Urothelium cell line (cell line): ENCODE results near the gene GZF1.
"Not testable (repeated sequence)": the region's sequence is repeated elsewhere in the genome, so short reads cannot be mapped to it uniquely, and the experiment has no call there.

Source experiments
- DNase-seq: peaks from one replicate; pipeline ENCODE4 v3.0.0; 2011; ENCODE audit warnings: low spot score, mixed read lengths
- FAIRE-seq: peaks from 2 replicates; lab custom pipeline; 2011; peaks lifted over from hg19 to GRCh38; lab: Jason Lieb, UNC

GZF1 gene

GRCh38 chr20:23344336-23344735 lies 17.6 kb upstream of the GZF1 start:
- FAIRE-seq (no peak), DNase-seq (no peak)

GRCh38 chr20:23346002-23346401 lies 16.0 kb upstream of the GZF1 start:
- FAIRE-seq, result no peak
- no peak for DNase-seq

- FAIRE-seq (no peak), DNase-seq (no peak)
These were observed 14.2 kb upstream of the GZF1 start for GRCh38 chr20:23347791-23348190.

GRCh38 chr20:23348510-23348909 lies 13.5 kb upstream of the GZF1 start:
- not testable (repeated sequence) for FAIRE-seq, DNase-seq

GRCh38 chr20:23349338-23350195 lies 12.4 kb upstream of the GZF1 start:
- DNase-seq (peak; percentile 83), FAIRE-seq (no peak)

GRCh38 chr20:23350196-23350903 lies 11.6 kb upstream of the GZF1 start, which contains the start of gene NXT1:
Gene NXT1 (plus strand): TSS chr20:23350791. CDS start chr20:23354042, 3,251 bp downstream.
- peak; percentile 91 for DNase-seq
- FAIRE-seq, result peak; percentile 88

- FAIRE-seq (no peak), DNase-seq (peak; percentile 21)
These were observed 10.8 kb upstream of the GZF1 start for GRCh38 chr20:23350904-23351838.

GRCh38 chr20:23356203-23356602 lies 5.8 kb upstream of the GZF1 start:
- FAIRE-seq (no peak), DNase-seq (no peak)

GRCh38 chr20:23357767-23358562 lies 4.0 kb upstream of the GZF1 start:
- DNase-seq (peak; percentile 95), FAIRE-seq (peak; percentile 23)

GRCh38 chr20:23358563-23358906 lies 3.4 kb upstream of the GZF1 start:
- no peak for FAIRE-seq

GRCh38 chr20:23358923-23359593 lies 2.9 kb upstream of the GZF1 start:
- FAIRE-seq (no peak), DNase-seq (no peak)

More at GRCh38 chr20:23358563-23358906, 3.4 kb upstream of the GZF1 start:
- DNase-seq, result no peak

GRCh38 chr20:23360531-23360930 lies 1.5 kb upstream of the GZF1 start:
- FAIRE-seq (no peak), DNase-seq (no peak)

GRCh38 chr20:23361119-23361475 lies 885 bp upstream of the GZF1 start:
- FAIRE-seq (no peak), DNase-seq (no peak)

- DNase-seq, result no peak
These were observed 642 bp downstream of the GZF1 start for GRCh38 chr20:23362392-23363256.

GRCh38 chr20:23363257-23363649 lies 1.3 kb downstream of the GZF1 start:
- FAIRE-seq (no peak), DNase-seq (no peak)

More at GRCh38 chr20:23362392-23363256, 642 bp downstream of the GZF1 start:
- FAIRE-seq, result no peak

- DNase-seq (no peak), FAIRE-seq (no peak)
These were observed 3.6 kb downstream of the GZF1 start for GRCh38 chr20:23365390-23366165.

GRCh38 chr20:23366384-23366783 lies 4.4 kb downstream of the GZF1 start:
- no peak for DNase-seq
- FAIRE-seq, result no peak

- FAIRE-seq (no peak), DNase-seq (no peak)
These were observed 5.8 kb downstream of the GZF1 start for GRCh38 chr20:23367770-23368169.
